A673 (cell line): Measurements from ENCODE around the gene SPATS1. TPM values are rescaled to one million over a fixed set of nuclear protein-coding genes. Genes with fewer than 3 reads are reported as not detected.
"Not testable (repeated sequence)": the region's sequence is repeated elsewhere in the genome, so short reads cannot be mapped to it uniquely, and the experiment has no call there.

Source experiments
- BruUV-seq: library from RNA; stranded (reverse); fragments of 400-500 nt; replicated peaks from 2 replicates; lab custom pipeline; 2021; lab: Mats Ljungman, UMichigan
- CTCF ChIA-PET: fragments of 300-600 bp; sonication (Branson Sonifier 250); formaldehyde crosslinking; loops from one replicate; lab custom pipeline; 2022; ENCODE audit warnings: antibody characterized with exemption; lab: Charles Lee
- POLR2A ChIA-PET: fragments of 300-600 bp; sonication (Branson Sonifier 250); formaldehyde crosslinking; loops from one replicate; lab custom pipeline; 2022; ENCODE audit warnings: antibody characterized with exemption; ENCODE audit not compliant: low non-redundant PET; lab: Charles Lee
- DNase-seq: peaks from one replicate; pipeline ENCODE4 v3.0.0-alpha.2; 2015; ENCODE audit warnings: low spot score
- H3K27ac ChIP-seq: fragments of 200-600 bp; sonication (generic); 2 replicates; pipeline ENCODE4 v1.5.1; 2016; ENCODE audit warnings: mixed run types, low read depth, mild to moderate bottlenecking, mixed read lengths, antibody characterized with exemption, low read length; ENCODE audit not compliant: poor library complexity, severe bottlenecking
- H3K27me3 ChIP-seq: fragments of 200-600 bp; sonication (generic); replicated peaks from 2 replicates; pipeline ENCODE4 v1.6.1; 2017; ENCODE audit warnings: mixed run types, low read depth, mild to moderate bottlenecking, mixed read lengths, antibody characterized with exemption, low read length; ENCODE audit not compliant: insufficient read depth, poor library complexity
- H3K36me3 ChIP-seq: fragments of 200-600 bp; sonication (generic); 2 replicates; pipeline ENCODE4 v1.6.1; 2016; ENCODE audit warnings: mixed run types, mild to moderate bottlenecking, mixed read lengths, antibody characterized with exemption, low read length; ENCODE audit not compliant: insufficient read depth, poor library complexity, severe bottlenecking
- H3K4me1 ChIP-seq: fragments of 200-600 bp; sonication (generic); 2 replicates; pipeline ENCODE4 v1.6.1; 2017; ENCODE audit warnings: mixed run types, mild to moderate bottlenecking, mixed read lengths, antibody characterized with exemption, low read length; ENCODE audit not compliant: insufficient read depth, poor library complexity, severe bottlenecking
- H3K4me3 ChIP-seq: fragments of 200-600 bp; sonication (generic); 2 replicates; pipeline ENCODE4 v1.5.1; 2016; ENCODE audit warnings: low read depth, mixed run types, mild to moderate bottlenecking, mixed read lengths, low read length; ENCODE audit not compliant: poor library complexity, severe bottlenecking
- H3K9me3 ChIP-seq: fragments of 200-600 bp; sonication (generic); 2 replicates; pipeline ENCODE4 v1.6.1; 2016; ENCODE audit warnings: mixed run types, low read depth, mild to moderate bottlenecking, mixed read lengths, antibody characterized with exemption, low read length; ENCODE audit not compliant: poor library complexity, severe bottlenecking
- CTCF ChIP-seq: fragments of 300-800, 200-600 bp; sonication (generic); conservative IDR thresholded peaks from 2 replicates; pipeline ENCODE4 v1.5.1; 2017; ENCODE audit warnings: low read depth, mild to moderate bottlenecking, antibody characterized with exemption, low read length, moderate library complexity, mixed read lengths
- EZH2 ChIP-seq: fragments of 200-600 bp; sonication (generic); IDR thresholded peaks from 2 replicates; pipeline ENCODE4 v1.6.1; 2017; ENCODE audit warnings: borderline replicate concordance, low read depth, mild to moderate bottlenecking, mixed read lengths, antibody characterized with exemption, low read length; ENCODE audit not compliant: poor library complexity, severe bottlenecking
- intact Hi-C: fragments of 100-400 bp; cut with micrococcal nuclease; formaldehyde crosslinking; loops from one replicate; pipeline ENCODE4 v1.10.0; 2022; ENCODE audit not compliant: unreplicated experiment
- total RNA-seq: library from RNA; stranded (reverse); gene quantifications from 2 replicates; pipeline ENCODE4 v1.2.3, GENCODE V29; 2021

Gene SPATS1
- total RNA-seq, 1 experiment from 2014 or later, result not detected

GRCh38 chr6:44315516-44315915 lies 26.9 kb upstream of the SPATS1 start:
- intact Hi-C loops, result no loop called here
- H3K27ac ChIP-seq, result no peak overlapping the region
- CTCF ChIA-PET, result no interaction called here
- TF ChIP-seq EZH2, result no peak
- no peak for TF ChIP-seq CTCF
- peaks cover 6% of the 10 kb centered on the region for H3K4me1 ChIP-seq
- POLR2A ChIA-PET, result no interaction called here
- peaks cover 16% of the 10 kb centered on the region for H3K27me3 ChIP-seq
- no peaks in the 10 kb centered on the region for H3K9me3 ChIP-seq
- no peak for DNase-seq
- no peak overlapping the region for H3K4me3 ChIP-seq
- peaks cover 15% of the 10 kb centered on the region for H3K36me3 ChIP-seq
- no TSS peak for BruUV-seq

- Histone ChIP-seq H3K9me3 (no peaks in the 10 kb centered on the region), H3K36me3 (peaks cover 10% of the 10 kb centered on the region), H3K4me3 (no peak overlapping the region), H3K27ac (no peak overlapping the region), H3K4me1 (peaks cover 6% of the 10 kb centered on the region), H3K27me3 (peaks cover 21% of the 10 kb centered on the region)
- DNase-seq, result no peak
- no peak for TF ChIP-seq CTCF
- no peak for TF ChIP-seq EZH2
- ChIA-PET POLR2A (no interaction called here), CTCF (no interaction called here)
- no TSS peak for BruUV-seq
- intact Hi-C loops, result no loop called here
Observed at GRCh38 chr6:44315951-44316350, 26.5 kb upstream of the SPATS1 start.

GRCh38 chr6:44316481-44316880 lies 26.0 kb upstream of the SPATS1 start:
- POLR2A ChIA-PET, result no interaction called here
- Histone ChIP-seq H3K4me1 (peaks cover 6% of the 10 kb centered on the region), H3K27ac (no peak overlapping the region), H3K4me3 (no peak overlapping the region), H3K9me3 (no peaks in the 10 kb centered on the region), H3K27me3 (peaks cover 26% of the 10 kb centered on the region), H3K36me3 (peaks cover 5% of the 10 kb centered on the region)
- CTCF ChIA-PET, result no interaction called here
- no peak for TF ChIP-seq CTCF
- TF ChIP-seq EZH2, result no peak
- DNase-seq, result no peak
- intact Hi-C loops, result no loop called here
- BruUV-seq, result no TSS peak

- H3K4me1 ChIP-seq, H3K4me3 ChIP-seq, H3K27ac ChIP-seq, POLR2A ChIA-PET, H3K36me3 ChIP-seq, BruUV-seq, DNase-seq, H3K9me3 ChIP-seq, CTCF ChIA-PET, intact Hi-C loops: not testable (repeated sequence)
- H3K27me3 ChIP-seq, result peaks cover 26% of the 10 kb centered on the region
Observed at GRCh38 chr6:44317136-44317631, 25.3 kb upstream of the SPATS1 start.
